Trophoblast cell (in vitro differentiated cells and primary cell): ENCODE results near the gene MORN1.

Experiments
- DNase-seq, 2 donors: peaks; one replicate each; pipeline ENCODE4 v3.0.0-alpha.2; 2016
- H2AFZ ChIP-seq: 2 replicates; pipeline ENCODE4 v1.6.1; 2013; ENCODE audit warnings: low read length, moderate library complexity, mild to moderate bottlenecking; ENCODE audit not compliant: insufficient read depth, poor library complexity
- H2AK5ac ChIP-seq: 2 replicates; pipeline ENCODE4 v1.6.1; 2013; ENCODE audit warnings: mild to moderate bottlenecking, low read length
- H2BK120ac ChIP-seq: 2 replicates; pipeline ENCODE4 v1.6.1; 2013; ENCODE audit warnings: low read length, mild to moderate bottlenecking, moderate library complexity; ENCODE audit not compliant: insufficient read depth, poor library complexity
- H2BK12ac ChIP-seq: 2 replicates; pipeline ENCODE4 v1.6.1; 2013; ENCODE audit warnings: mild to moderate bottlenecking, low read length, moderate library complexity
- H2BK5ac ChIP-seq: 2 replicates; pipeline ENCODE4 v1.6.1; 2013; ENCODE audit warnings: low read length, low read depth, moderate library complexity, mild to moderate bottlenecking; ENCODE audit not compliant: poor library complexity
- H3K14ac ChIP-seq: 2 replicates; pipeline ENCODE4 v1.6.1; 2013; ENCODE audit warnings: mild to moderate bottlenecking, low read length
- H3K18ac ChIP-seq: 2 replicates; pipeline ENCODE4 v1.6.1; 2013; ENCODE audit warnings: mild to moderate bottlenecking, low read length
- H3K23ac ChIP-seq: 2 replicates; pipeline ENCODE4 v1.6.1; 2013; ENCODE audit warnings: low read length
- H3K27ac ChIP-seq: 2 replicates; pipeline ENCODE4 v1.5.1; 2013; ENCODE audit warnings: low read depth, mild to moderate bottlenecking, inconsistent platforms, low read length, moderate library complexity
- H3K27me3 ChIP-seq: 2 replicates; pipeline ENCODE4 v1.6.1; 2013; ENCODE audit warnings: inconsistent platforms, mild to moderate bottlenecking, low read length, moderate library complexity; ENCODE audit not compliant: insufficient read depth
- H3K36me3 ChIP-seq, 2 experiments: 1 replicate in 1 of 2; 2 replicates in 1 of 2; pipeline ENCODE4 v1.6.1; 2013; ENCODE audit warnings: low read length in 2 of 2, mild to moderate bottlenecking in 2 of 2, moderate library complexity in 1 of 2; ENCODE audit not compliant: insufficient read depth in 2 of 2, control insufficient read depth in 1 of 2
- H3K4ac ChIP-seq: 2 replicates; pipeline ENCODE4 v1.6.1; 2013; ENCODE audit warnings: low read depth, mild to moderate bottlenecking, low read length, moderate library complexity
- H3K4me1 ChIP-seq, 2 experiments: 1 replicate in 1 of 2; 2 replicates in 1 of 2; pipeline ENCODE4 v1.6.1; 2013; ENCODE audit warnings: low read length in 2 of 2, mild to moderate bottlenecking in 2 of 2, moderate library complexity in 1 of 2; ENCODE audit not compliant: insufficient read depth in 2 of 2, control insufficient read depth in 1 of 2
- H3K4me2 ChIP-seq: 2 replicates; pipeline ENCODE4 v1.6.1; 2013; ENCODE audit warnings: inconsistent platforms, mild to moderate bottlenecking, low read length, moderate library complexity
- H3K4me3 ChIP-seq: 2 replicates; pipeline ENCODE4 v1.5.1; 2013; ENCODE audit warnings: mild to moderate bottlenecking, low read depth, low read length, inconsistent platforms
- H3K79me1 ChIP-seq: one replicate; pipeline ENCODE4 v1.6.1; 2013; ENCODE audit warnings: low read length
- H3K79me2 ChIP-seq: 2 replicates; pipeline ENCODE4 v1.6.1; 2013; ENCODE audit warnings: low read length, mild to moderate bottlenecking; ENCODE audit not compliant: control insufficient read depth, insufficient read depth, poor library complexity
- H3K9ac ChIP-seq: 2 replicates; pipeline ENCODE4 v1.6.1; 2013; ENCODE audit warnings: mild to moderate bottlenecking, low read length
- H3K9me3 ChIP-seq: 2 replicates; pipeline ENCODE4 v1.6.1; 2013; ENCODE audit warnings: low read depth, mild to moderate bottlenecking, control low read depth, inconsistent platforms, low read length; ENCODE audit not compliant: insufficient read depth
- H4K12ac ChIP-seq: 2 replicates; pipeline ENCODE4 v1.6.1; 2013; ENCODE audit warnings: low read depth, mild to moderate bottlenecking, low read length, moderate library complexity
- H4K8ac ChIP-seq: 2 replicates; pipeline ENCODE4 v1.6.1; 2013; ENCODE audit warnings: low read depth, mild to moderate bottlenecking, low read length, moderate library complexity
- H4K91ac ChIP-seq: one replicate; pipeline ENCODE4 v1.6.1; 2013; ENCODE audit warnings: low read depth, mild to moderate bottlenecking, low read length, moderate library complexity
- WGBS: extraction: QIAGEN DNeasy Blood & Tissue Kit; methylation state at CpG from one replicate; pipeline ENCODE4 v1.1.7; 2013; ENCODE audit warnings: missing lambda C conversion rate; ENCODE audit not compliant: insufficient read length, insufficient coverage; ENCODE audit errors: extremely low coverage; 5-methylcytosine and 5-hydroxymethylcytosine counted together

The MORN1 gene

DNA sequence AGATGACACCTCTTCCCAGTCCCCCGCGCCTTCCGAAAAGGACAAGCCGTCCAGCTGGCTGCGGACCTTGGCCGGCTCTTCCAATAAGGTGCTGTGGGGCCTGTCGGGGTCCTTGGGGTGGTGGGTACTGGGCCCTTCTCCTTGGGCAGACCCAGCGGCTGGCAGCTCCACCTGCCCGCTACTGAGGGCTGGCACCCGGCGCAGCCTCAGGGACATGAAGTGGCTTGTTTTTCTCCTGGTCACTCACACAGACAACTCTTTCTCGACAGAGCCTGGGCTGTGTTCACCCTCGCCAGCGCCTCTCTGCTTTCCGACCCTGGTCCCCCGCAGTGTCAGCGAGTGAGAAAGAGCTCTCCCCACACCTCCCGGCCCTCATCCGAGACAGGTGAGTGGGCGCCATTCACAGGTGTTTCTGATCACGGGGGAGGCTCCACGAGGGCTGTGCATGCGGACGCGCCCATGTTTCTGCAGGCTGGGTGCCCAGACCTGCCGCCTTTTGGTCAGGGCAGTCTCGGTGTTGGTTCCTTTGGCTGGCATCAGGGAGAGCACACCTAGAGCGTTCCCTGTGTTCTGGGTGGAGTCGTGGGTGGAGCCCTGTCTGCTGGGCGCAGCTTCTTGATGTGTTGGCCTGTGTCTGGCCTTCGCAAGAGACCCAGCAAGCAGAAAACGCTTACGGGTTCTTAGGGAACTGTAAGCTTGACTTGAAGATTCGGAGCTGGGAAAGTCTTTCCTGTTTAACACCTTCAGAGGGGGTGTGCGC, 88.2 kb downstream of the MORN1 start:
- Histone ChIP-seq H4K12ac (no peak overlapping the region), H3K4me2 (no peak overlapping the region), H2AK5ac (no peak overlapping the region), H2AFZ (no peak overlapping the region), H4K91ac (no peak overlapping the region), H3K36me3 (peaks cover 61 to 62% of the 10 kb centered on the region in 2 experiments), H3K4ac (no peak overlapping the region), H3K9me3 (no peaks in the 10 kb centered on the region), H3K4me3 (no peak overlapping the region), H3K18ac (no peak overlapping the region), H3K23ac (no peak overlapping the region), H2BK5ac (no peak overlapping the region), H4K8ac (no peak overlapping the region), H3K9ac (no peak overlapping the region), H3K27ac (no peak overlapping the region), H2BK12ac (no peak overlapping the region), H3K4me1 (peaks cover 3 to 9% of the 10 kb centered on the region in 2 experiments), H3K14ac (no peak overlapping the region), H3K79me1 (no peaks in the 10 kb centered on the region), H2BK120ac (no peak overlapping the region), H3K79me2 (peaks cover 16% of the 10 kb centered on the region), H3K27me3 (no peaks in the 10 kb centered on the region)
- WGBS, result no CpG with 5 or more reads among the region's 35 CpGs
- no peak for DNase-seq

DNA sequence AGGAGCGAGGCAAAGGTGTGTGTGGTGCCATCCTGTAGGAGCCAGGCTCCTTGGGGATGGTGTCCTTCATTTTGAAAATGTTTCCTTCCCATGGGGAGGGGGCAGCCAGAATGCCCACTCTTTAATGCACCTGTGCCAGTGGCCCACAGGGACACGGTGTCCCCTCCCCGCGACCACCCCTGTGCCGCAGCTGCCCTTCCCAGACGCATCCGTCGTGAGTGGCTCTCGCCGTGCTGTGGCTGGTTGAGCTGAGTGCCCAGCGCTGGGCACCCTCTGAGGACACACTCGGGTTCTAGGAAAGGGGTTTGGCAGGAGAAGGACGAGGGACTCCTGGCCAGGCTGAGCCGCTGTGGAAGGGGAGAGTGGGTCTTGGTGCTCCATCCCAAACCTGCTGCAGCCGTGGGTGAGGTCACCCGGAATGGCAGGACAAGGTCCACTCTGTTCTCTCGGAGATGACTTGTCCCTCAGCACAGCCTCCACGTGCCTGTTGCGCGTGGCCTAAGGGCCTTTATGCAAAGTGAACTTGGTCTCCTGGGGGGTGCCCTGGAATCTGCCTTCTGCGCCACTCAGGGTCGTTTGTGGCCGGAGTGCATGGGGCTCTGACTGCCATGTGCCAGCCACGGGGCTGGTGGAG, 88.9 kb downstream of the MORN1 start:
- no peak overlapping the region for H2BK120ac ChIP-seq
- H4K8ac ChIP-seq, result no peak overlapping the region
- H4K91ac ChIP-seq, result no peak overlapping the region
- no peak overlapping the region for H3K23ac ChIP-seq
- no peak overlapping the region for H3K27ac ChIP-seq
- WGBS, result no CpG with 5 or more reads among the region's 24 CpGs
- H3K79me2 ChIP-seq, result peaks cover 20% of the 10 kb centered on the region
- no peak overlapping the region for H3K4me2 ChIP-seq
- no peak overlapping the region for H2AK5ac ChIP-seq
- H3K9ac ChIP-seq, result no peak overlapping the region
- no peaks in the 10 kb centered on the region for H3K79me1 ChIP-seq
- H3K36me3 ChIP-seq, result peaks cover 58 to 65% of the 10 kb centered on the region in 2 experiments
- H3K14ac ChIP-seq, result no peak overlapping the region
- no peak overlapping the region for H2BK12ac ChIP-seq
- DNase-seq, result no peak
- H3K4me1 ChIP-seq, result peaks cover 3 to 9% of the 10 kb centered on the region in 2 experiments
- H3K9me3 ChIP-seq, result peaks cover 3% of the 10 kb centered on the region
- no peak overlapping the region for H3K4me3 ChIP-seq
- H3K27me3 ChIP-seq, result no peaks in the 10 kb centered on the region
- no peak overlapping the region for H3K4ac ChIP-seq
- H4K12ac ChIP-seq, result no peak overlapping the region
- H2AFZ ChIP-seq, result no peak overlapping the region
- peak overlapping the region; percentile 54 for H3K18ac ChIP-seq
- no peak overlapping the region for H2BK5ac ChIP-seq

- no peak overlapping the region for H2BK12ac ChIP-seq
- H3K36me3 ChIP-seq, result peaks cover 56 to 64% of the 10 kb centered on the region in 2 experiments
- peak overlapping the region; percentile 34 for H3K4ac ChIP-seq
- H3K4me1 ChIP-seq, result peaks cover 3 to 9% of the 10 kb centered on the region in 2 experiments
- H4K12ac ChIP-seq, result no peak overlapping the region
- no peak overlapping the region for H3K14ac ChIP-seq
- no peak overlapping the region for H2BK120ac ChIP-seq
- no peak overlapping the region for H3K4me2 ChIP-seq
- no peak overlapping the region for H3K4me3 ChIP-seq
- no peak overlapping the region for H4K8ac ChIP-seq
- no peaks in the 10 kb centered on the region for H3K27me3 ChIP-seq
- DNase-seq, result no peak
- no peak overlapping the region for H4K91ac ChIP-seq
- no peak overlapping the region for H2AK5ac ChIP-seq
- no peaks in the 10 kb centered on the region for H3K79me1 ChIP-seq
- H2AFZ ChIP-seq, result no peak overlapping the region
- WGBS, result no CpG with 5 or more reads among the region's 17 CpGs
- no peak overlapping the region for H2BK5ac ChIP-seq
- no peak overlapping the region for H3K27ac ChIP-seq
- H3K9me3 ChIP-seq, result peaks cover 3% of the 10 kb centered on the region
- H3K18ac ChIP-seq, result peak overlapping the region; percentile 54
- peaks cover 25% of the 10 kb centered on the region for H3K79me2 ChIP-seq
- no peak overlapping the region for H3K23ac ChIP-seq
- no peak overlapping the region for H3K9ac ChIP-seq
Measured at GRCh38 chr1:2301607-2302291, 89.6 kb downstream of the MORN1 start.

DNA sequence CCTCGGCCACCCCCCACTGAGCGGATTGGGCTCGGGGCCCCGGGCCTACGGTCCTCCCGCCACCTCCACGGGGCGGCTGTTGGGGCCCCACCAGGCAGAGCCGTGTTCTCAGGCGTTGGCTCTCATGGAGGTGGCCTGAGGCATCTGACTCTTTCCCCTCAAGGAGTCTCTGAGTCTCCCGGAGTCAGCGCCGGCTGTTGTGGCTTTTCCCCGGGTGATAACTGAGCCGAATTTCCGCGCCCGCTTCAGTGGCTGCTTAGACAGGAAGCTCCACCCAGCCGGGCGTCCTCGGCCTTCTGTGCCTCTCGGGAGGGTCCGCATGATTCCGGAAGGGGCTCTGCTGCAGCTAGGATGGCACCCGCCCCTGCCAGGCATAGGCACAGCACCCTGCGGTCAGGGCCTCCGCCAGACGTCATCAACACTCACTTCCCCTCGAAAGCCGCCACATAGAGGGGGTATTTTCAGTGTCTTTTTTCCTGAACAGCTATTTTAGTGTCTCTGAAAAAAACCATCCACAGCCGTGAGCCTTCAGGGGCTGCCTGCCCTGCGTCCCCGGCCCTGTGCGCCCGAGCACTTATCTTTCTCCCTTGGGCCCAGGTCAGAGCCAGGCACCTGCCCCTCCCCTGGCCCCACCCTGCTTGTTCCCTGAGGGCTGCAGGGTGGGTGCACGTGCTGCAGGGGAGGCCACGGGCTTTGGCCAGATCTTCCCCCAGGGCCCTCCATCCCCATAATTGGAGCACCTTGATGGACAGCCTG, 90.3 kb downstream of the MORN1 start:
- no peak overlapping the region for H3K4me3 ChIP-seq
- no peak overlapping the region for H2AK5ac ChIP-seq
- no peak overlapping the region for H3K4me2 ChIP-seq
- peaks cover 49 to 58% of the 10 kb centered on the region in 2 experiments for H3K36me3 ChIP-seq
- H3K4me1 ChIP-seq, result peaks cover 3 to 9% of the 10 kb centered on the region in 2 experiments
- H3K9ac ChIP-seq, result no peak overlapping the region
- H3K9me3 ChIP-seq, result peaks cover 3% of the 10 kb centered on the region
- WGBS, result no CpG with 5 or more reads among the region's 37 CpGs
- peak overlapping the region; percentile 17 for H4K8ac ChIP-seq
- H2BK5ac ChIP-seq, result no peak overlapping the region
- peaks cover 25% of the 10 kb centered on the region for H3K79me2 ChIP-seq
- no peak overlapping the region for H2AFZ ChIP-seq
- no peak overlapping the region for H3K14ac ChIP-seq
- H3K27ac ChIP-seq, result no peak overlapping the region
- peak overlapping the region; percentile 17 for H3K4ac ChIP-seq
- H3K18ac ChIP-seq, result no peak overlapping the region
- H3K79me1 ChIP-seq, result no peaks in the 10 kb centered on the region
- H2BK120ac ChIP-seq, result no peak overlapping the region
- H3K23ac ChIP-seq, result no peak overlapping the region
- H4K12ac ChIP-seq, result no peak overlapping the region
- no peak overlapping the region for H2BK12ac ChIP-seq
- H3K27me3 ChIP-seq, result no peaks in the 10 kb centered on the region
- peak; percentile 41 to 43 for DNase-seq
- H4K91ac ChIP-seq, result no peak overlapping the region
